ENCODE measurements around the gene ZBTB20.

The ZBTB20 gene

DNA sequence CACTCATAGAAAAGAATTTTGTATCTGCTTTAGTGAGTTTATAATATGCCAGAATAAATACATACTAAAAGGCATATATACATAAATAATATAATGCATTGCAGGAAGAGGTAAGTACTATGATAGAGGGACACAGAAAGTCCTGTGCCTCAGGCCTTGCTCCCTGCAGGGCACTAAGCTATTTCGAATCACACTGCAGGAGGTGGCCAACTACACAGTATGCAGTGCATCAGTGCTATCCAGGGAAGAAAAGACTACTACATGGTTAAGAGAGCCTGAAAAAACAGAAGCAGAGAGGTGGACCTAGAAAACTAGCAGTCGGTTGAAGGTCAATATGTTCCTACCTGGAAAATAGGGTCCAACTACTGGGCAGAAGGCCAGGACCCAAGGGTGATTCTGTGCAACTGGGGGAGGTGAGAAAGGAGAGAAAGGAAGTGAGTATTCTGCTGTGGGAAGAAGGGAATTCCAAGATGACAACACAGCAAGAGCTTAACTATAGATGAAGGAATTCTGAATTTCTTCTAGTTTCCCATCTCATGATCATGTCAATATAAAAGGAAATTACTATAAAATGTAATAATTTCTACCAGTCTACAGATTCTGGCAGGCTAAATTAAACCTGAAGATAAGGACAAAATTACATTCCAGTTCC lies 218.0 kb downstream of the ZBTB20 start:
- no peak for DNase-seq (ENCODE audit: low spot score)

DNA sequence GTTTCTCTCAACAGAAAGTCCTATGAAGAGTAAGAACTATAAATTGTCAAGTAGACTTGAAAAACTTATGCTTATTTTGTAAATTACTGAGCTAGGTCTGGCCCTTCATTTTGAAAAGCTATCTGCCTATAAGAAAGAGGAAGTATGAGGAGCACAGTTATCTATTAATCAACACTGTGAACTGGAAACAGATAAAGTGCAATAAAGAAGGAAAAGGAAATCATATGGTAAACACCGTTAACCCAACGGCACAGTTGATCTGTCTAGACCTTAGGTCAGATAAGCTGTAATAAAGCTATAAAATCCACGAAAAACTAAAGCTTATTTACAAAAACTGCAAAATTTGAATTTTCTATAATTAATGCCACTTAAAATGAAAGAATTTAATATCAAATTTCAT lies 242.5 kb downstream of the ZBTB20 start:
- DNase-seq (ENCODE audit: low spot score): no peak

DNA sequence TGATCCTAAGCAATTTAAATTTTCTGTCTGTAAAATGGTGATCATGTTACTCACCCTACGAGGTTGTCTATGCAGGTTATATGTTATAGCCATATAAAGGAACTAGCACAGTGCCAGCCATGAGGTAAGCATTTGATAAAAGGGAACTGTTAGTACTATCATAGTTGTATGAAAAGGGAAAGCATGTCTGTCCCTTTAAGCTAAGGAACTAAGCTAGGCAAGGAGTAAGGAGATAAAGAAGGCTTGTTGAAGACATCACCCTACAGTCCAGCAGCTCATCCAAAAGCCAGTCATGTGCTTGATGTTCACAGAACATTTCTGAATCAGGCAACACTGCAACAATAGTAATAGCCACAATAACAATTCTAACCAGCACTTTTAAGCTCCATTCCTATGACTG lies 243.9 kb downstream of the ZBTB20 start:
- DNase-seq (ENCODE audit: low spot score): no peak

DNA sequence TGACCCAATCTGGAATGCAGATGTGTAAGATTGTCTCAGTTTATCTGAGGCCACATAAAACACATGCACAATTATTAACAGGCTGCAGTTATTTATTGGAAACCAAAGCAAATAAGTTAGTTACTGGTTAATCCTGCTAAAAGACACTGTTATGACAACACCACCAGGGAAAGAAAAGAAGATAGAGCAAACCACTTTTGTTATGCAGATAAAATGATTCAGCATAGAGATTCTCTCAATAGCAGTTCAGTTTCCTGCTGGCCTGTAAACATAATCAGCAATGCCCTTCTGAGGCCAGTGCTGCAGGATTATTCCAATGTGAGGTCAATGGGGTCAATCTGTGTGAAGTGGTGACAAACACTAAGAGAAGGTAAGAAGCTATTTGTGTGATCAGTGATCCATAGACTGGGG lies 244.4 kb downstream of the ZBTB20 start:
- DNase-seq (ENCODE audit: low spot score): no peak

DNA sequence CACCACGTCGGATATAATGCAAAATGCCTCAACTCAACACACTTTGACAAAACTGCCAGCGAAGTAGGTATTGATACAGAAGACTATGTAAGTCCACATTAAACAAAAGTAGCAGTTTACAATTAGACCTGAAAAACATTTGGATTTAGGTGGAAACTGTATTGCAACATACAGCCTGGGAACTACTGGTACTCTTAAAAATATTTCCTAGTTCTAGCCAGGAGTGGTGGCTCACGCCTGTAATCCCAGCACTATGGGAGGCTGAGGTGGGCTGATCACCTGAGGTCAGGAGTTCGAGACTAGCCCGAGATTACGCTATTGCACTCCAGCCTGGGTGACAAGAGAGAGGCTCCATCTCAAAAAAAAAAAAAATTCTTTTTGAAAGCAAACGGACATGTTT lies 246.2 kb downstream of the ZBTB20 start:
- DNase-seq (ENCODE audit: low spot score): no peak

DNA sequence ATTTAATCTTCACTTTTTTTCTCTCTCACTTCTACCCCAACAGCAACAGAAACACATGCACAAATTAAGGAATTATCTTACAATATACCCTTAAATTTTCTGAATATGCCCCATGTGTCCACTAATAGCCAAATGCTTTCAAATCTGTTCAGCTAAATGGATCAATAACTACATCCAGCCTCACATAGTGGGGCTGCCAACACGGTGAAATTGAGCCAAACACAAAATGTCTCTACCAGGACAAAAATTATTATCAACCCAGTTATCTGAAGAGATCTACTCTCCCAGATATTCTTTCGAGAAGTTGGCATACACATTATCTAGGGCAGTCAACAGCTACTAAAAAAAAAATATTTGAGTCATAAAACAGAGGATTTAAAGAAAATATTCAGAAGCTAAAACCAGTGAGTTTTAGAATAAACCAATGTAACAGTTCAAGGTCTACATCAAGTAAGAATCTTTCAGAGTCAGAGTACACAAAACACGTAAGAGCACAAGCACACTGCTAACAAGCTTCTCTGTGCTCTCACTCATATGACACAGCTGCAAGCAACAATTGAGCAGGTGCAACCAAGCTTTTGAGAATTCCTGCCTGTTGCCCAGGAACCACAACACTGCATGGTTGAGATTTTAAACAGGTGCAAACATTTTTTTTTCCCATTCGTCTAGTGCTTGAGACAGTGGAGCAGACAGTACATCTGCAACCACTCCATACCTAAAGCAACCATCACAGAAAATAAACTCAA lies 247.7 kb downstream of the ZBTB20 start:
- DNase-seq (ENCODE audit: low spot score): no peak

DNA sequence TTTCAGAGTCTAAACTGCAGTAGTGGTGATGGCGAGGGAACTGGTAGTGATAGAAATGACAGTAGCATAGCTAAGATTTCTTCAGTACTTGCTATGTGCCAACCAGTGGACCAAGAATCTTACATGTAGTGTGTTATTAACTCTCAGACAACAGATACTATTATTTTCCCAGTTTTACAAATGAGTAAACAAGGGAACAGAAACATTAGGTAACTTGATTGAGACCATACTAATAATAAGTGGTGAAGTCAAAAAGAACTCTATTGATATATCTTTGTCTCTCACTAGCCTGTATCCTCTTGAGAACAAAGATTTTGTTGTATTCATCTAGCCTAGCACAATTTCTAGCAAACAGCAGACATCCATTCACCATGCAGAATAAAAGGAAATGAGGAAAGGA lies 250.1 kb downstream of the ZBTB20 start:
- no peak for DNase-seq (ENCODE audit: low spot score)

DNA sequence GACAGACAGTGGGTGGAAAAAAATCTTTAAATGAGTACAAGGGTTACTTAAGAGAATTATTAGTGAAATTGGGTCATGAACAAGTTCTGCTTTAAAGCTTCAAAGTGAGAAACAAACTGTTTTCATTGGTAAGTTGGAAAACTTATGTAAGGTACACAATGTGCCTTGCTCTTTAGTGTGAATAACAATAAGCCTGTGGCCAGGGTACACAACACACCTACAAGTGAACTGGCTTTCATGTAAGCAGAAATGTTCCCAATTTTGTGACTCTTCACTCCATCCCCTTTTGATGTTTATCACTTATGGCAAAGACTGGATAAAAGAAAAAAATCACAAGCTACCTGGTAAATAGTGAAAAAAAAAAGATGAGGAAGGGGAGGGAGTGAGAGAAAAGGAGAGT lies 253.7 kb downstream of the ZBTB20 start:
- no peak for DNase-seq (ENCODE audit: low spot score)

DNA sequence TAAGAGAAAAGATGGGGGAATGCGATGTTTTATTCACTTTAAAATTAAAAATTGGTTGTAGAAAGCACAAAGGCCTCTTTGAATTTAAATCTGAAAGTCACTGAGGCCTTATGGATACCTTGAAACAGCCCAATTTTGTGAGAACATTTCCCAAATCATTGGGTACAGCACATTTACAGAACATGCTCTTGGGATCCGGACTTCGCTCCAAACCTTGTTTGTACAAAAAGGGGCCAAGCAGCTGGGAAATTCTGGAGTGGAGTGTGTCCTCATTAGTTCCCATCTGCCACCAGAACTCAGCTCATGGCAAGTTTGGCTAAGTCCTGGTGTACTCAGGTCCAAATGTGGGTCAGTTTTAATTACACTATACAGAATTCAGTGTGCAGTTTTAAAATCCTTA lies 254.2 kb downstream of the ZBTB20 start:
- DNase-seq (ENCODE audit: low spot score): no peak

DNA sequence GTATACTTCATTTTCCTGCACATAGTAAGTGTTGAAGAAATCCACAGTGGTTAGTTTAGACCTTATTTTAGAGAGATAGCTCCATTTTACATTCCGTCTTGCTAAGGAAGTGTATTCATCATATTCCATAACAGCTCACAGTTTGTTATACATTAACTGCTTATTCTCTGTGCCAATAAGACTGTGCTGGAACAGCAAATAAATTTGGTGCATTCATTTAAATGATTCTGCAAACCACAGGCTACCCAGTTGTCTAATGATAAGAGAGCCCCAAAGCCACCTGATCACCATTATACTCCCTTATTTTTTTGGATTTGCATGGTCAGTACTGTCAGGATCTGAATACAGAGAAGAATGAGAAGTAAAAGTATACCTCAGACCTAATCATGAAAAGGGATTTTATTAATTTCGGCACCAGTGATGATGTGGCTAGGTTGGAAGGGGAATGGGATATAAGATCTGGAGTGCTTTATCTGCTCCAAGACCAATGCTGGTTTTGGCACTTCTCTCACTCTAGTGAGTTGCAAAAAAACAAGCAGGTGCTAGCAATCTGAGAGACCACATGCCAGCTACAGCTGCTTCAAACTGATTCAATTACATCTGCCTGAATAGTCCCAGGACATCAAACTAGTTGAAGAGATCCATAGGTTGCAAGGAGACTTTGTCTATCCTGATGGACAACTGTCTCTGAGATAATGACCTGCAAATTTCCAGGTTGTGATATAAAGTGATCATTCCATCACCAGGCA lies 254.8 kb downstream of the ZBTB20 start:
- no peak for DNase-seq (ENCODE audit: low spot score)

DNA sequence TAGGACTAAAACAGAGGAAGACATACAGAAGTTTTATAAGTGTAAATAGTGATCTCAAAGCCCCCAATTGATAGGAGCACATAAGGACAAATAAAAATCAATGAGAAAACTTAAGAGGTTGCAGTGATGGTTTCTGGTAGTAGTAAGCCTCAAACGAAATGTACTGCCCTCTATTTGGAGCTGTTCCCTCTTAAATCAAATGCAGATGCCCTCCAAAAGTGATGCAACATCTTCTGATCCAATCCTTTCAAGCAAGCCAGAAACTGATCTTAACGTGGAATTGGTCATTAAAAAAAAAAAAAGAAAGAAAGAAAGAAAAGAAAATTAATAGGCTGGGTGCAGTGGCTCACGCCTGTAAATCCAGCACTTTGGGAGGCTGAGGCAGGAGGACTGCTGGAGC lies 259.3 kb downstream of the ZBTB20 start:
- no peak for DNase-seq (ENCODE audit: low spot score)

DNA sequence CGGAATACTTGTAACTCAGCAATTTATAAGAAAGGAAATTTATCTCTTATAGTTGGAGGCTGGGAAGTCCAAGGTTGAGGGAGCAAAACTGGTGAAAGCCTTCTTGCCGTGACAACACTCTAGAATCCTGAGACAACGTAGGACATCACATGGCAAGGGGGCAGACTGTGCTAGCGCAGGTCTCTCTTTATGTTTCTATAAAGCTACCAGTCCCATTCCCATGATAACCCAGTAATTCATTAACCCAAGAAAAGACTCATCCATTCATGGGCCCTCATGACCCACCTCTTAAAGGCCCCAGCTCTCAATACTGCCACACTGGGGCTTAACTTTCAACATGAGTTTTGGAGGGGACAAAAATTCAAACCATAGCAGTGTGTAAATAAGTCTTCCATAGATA lies 260.2 kb downstream of the ZBTB20 start:
- DNase-seq (ENCODE audit: low spot score): no peak

DNA sequence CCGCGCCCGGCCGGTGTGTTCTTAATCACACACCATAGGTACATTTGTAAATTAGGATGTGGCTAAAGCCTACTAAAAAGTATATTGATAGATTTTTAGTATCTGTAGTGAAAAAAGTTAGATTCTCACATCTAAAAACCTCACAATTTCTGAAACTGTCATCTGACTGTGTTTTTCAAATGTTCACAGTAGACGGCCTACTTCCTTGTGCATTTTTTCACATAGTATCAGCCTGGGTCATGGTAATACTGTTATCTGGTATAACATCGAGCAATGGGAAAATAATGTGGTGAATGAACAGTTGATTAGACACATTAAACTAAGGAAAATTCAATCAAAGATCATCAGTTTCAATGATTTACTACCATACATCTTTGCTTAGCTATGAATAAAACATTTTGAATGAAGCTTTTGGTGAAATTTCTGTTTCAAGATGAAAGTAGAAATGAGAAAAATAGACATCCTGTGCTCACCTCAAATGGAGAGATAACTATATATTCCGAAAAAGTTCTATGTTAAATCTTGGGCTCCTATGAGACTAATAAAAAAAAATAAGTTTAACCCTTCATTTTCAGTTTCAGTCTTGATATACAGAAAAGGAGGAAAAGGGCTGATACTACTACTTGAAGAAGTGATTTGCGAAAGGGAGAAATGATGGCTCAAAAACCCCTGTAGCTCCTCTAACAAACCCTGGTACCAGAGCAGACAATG lies 262.7 kb downstream of the ZBTB20 start:
- no peak for DNase-seq (ENCODE audit: low spot score)

DNA sequence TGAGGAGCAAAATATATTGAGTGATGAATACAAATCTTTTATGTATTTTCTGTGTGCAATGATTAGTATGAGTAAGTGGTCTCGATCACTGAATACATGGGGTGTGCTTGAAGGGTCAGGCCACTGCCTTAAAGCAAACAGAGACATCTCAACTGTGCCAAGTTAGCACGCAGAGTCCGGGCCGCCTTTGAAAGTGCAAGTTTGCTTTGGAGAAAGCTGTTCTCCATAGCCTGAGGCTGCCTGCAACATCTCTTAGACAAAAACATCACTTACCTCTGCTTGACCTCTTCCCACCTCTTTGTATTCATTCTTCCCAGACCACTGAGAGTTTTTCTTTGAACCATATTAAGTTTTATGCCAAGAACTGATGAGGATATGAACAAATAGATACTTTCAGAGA lies 267.0 kb downstream of the ZBTB20 start:
- DNase-seq (ENCODE audit: low spot score): no peak

DNA sequence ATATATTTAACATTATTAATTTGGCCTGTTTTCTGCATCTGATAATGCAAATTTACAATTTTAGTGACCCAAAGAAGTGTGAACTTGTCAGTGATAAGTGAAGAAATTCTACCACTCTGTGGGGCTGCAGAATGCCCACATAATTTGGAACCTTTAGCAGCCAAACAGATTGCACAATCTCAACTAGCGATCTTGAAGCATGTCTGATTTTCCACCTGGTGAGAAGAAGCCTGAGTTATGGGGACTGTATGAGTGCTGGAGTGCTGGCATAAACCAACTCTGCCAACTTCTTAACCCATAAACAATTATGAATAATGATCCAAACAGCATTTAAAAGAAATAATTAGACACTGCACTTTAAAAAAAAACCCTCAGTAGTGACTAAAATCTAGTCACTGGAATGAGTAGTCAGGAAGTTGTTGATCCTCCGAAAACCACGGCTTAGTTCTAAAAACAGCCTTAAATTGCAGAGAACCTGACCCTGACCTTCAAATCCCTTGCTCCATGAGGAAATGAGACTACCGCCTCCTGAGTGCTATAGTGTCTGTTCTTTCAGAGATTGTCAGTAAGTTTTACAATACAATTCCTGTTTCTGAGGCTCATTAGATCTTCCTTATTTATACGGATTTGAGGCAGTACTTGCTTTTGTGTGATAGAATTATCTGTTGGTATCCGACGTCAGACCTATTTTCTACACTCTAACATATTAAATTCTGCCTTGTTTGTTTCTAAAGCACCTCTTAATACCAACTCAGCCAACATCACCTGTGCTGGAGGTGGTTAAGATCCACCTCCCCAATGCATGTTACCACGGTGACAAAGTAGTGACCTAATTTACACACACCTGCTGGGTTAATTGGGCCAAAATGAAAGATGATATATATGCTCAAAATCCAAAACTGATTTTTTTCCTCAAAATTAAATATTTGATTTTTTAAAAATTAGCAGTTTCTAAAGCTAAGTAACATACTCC lies 267.7 kb downstream of the ZBTB20 start:
- DNase-seq (ENCODE audit: low spot score): no peak

DNA sequence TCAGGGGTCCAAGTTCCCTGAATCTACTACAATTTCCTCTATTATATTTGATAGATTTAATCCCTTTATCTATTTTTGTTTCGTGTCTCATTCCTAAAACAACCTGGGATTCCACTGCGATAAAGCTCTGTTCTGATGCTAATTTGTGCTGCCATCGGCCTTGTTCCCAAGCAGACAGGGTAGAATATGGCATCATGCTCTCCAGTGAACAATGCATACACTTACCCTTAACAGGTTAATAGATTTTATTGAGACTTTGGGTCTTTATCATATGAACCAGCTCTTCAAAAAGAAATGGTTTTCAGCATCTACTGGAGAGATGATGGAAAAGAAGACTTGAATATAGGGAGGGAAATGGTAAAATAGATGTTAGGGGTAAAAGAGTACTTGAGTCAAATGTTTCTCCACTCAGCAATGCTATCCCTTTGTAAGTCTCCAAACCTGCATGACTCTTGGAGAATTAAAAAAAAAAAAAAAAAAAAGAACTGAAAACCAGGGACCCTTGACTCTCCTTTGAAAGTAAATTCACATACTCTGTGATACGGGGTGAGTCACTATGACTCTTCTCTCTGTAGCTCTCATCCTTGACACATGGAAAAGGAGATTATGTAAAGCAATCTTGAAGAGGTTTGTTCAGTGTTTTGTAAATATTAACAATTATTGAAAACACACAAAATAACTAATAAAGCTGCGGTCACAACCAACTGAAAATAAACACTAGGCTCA lies 268.8 kb downstream of the ZBTB20 start:
- DNase-seq (ENCODE audit: low spot score): no peak

DNA sequence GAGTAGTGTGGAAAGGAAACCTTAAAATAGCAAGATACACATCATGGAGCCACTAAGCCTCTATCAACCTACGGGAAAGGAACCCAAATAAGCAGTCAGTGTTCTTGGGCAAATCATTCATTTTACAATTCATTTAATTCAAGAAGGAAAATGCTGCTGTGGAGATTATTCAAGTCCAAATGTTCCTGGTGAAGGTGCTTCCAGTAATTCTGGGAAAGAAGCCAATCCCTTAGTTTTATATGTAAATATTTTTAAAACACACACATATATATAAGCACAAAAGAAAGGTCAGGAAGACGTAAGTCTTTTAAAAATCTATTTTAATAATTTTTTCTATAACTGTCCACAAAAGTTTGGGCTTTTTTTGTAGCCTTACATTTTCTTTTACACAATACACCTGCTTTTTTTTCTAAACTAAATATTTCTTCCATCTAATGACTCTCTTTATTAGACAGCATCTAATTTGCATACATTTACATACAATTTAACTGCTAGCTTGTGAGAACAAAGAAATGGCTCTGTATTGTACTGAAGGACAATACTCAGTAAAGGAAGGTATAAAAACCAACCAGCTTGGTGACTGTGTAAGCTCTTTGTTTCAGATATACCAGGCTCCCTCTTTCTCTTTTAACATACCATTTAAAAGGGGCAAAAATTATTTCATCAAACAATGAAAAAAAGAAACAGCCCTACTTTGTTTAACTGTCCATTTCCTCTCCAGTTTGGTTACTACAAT lies 269.5 kb downstream of the ZBTB20 start:
- no peak for DNase-seq (ENCODE audit: low spot score)

DNA sequence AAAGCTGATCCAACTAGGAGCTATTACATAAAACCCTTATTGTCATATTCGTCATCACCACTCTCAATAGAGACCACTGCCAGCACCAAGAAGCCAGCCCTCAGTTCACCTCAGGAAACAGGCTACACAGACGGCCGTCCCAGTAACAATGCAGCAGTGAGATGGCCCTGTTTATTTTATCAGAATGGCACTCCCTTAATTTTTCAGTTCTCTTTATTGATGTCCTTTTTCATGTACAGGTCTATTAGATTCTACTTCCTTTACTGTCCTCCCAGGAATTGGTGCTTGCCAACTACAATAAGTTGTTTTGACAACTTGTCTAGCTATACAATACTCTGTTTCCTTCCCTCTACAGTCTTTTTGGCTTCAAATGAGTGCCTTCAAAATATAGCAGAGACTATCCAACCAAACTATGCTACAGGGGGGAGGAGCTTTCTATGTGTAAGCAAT lies 272.5 kb downstream of the ZBTB20 start:
- DNase-seq (ENCODE audit: low spot score): no peak

DNA sequence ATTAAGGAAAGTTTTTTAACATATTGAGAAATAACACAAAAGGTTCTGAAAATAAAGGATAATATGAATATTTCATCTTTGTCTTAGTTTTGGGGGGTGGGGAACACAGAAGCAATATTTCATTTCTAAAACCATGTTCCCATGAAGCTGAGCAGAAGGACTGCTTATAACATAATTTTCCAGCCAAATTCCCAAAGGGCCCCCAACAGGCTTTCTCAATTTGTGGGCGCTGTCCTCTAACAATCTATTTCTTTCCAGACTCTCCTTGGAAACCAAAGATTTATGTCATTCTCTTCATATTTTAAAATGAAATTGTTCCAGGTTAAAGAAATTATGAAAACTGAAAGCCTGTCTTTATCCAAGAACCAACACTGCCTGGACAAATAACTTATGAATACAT lies 273.5 kb downstream of the ZBTB20 start:
- no peak for DNase-seq (ENCODE audit: low spot score)

DNA sequence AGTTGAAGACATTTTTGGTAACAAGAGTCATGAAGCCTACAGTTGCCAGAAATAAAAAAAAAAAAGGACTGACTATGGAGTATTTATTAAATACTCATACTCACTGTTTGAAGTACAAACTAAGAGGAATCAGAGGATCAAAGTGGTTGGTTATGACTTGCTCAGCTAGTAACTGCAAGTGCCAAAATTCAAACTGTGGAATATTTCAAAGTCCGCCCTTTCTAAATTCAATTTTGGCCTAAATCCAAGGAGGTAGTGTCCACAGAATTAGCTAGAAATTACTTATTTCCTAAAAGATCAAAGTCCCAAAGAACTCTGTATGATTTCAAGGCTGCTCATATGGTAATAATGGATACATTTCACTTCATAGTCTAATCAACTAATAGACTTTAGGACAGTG lies 274.5 kb downstream of the ZBTB20 start:
- no peak for DNase-seq (ENCODE audit: low spot score)

Measured in CD4-positive, alpha-beta T cell treated with Interleukin-2 at 100 ng/mL for 4 hours (primary cell).